Activated naive CD4-positive, alpha-beta T cell treated with anti-CD3 and anti-CD28 coated beads for 36 hours (primary cell): ENCODE data around the gene GNG2. TPM values are rescaled to one million over a fixed set of nuclear protein-coding genes. Genes with fewer than 3 reads are reported as not detected.
A peak's percentile ranks its signal among the peaks of the same experiment; 100 is the strongest.

Experiments
- CTCF ChIA-PET: fragments of 350-600 bp; sonication (Branson Sonifier 250); formaldehyde crosslinking; loops from one replicate; lab custom pipeline; 2021; ENCODE audit warnings: antibody characterized with exemption; lab: Charles Lee
- DNase-seq: peaks from one replicate; pipeline ENCODE4 v3.0.0-alpha.2; 2020
- H3K27ac Mint-ChIP-seq: one replicate; pipeline ENCODE4 v1.8.0; 2021; ENCODE audit warnings: mild to moderate bottlenecking, mixed read lengths
- H3K27me3 Mint-ChIP-seq: one replicate; pipeline ENCODE4 v1.8.0; 2021; ENCODE audit warnings: low read depth, mixed read lengths
- H3K36me3 Mint-ChIP-seq: one replicate; pipeline ENCODE4 v1.8.0; 2021; ENCODE audit warnings: low read depth, mixed read lengths
- H3K4me1 Mint-ChIP-seq: one replicate; pipeline ENCODE4 v1.8.0; 2021; ENCODE audit warnings: low read depth, mixed read lengths
- H3K4me3 Mint-ChIP-seq: one replicate; pipeline ENCODE4 v1.8.0; 2021; ENCODE audit warnings: mild to moderate bottlenecking, moderate library complexity, mixed read lengths
- H3K9me3 Mint-ChIP-seq: one replicate; pipeline ENCODE4 v1.8.0; 2021; ENCODE audit warnings: mixed read lengths
- intact Hi-C: fragments of 100-400 bp; cut with micrococcal nuclease; formaldehyde crosslinking; loops from one replicate; pipeline ENCODE4 v1.15.1; 2023
- total RNA-seq, 2 experiments: library from RNA; stranded (reverse); gene quantifications; one replicate each; pipeline ENCODE4 v1.2.3, GENCODE V29; 2021

Gene GNG2
- total RNA-seq, 2 experiments from 2014 or later, result 176 to 181 TPM

DNA sequence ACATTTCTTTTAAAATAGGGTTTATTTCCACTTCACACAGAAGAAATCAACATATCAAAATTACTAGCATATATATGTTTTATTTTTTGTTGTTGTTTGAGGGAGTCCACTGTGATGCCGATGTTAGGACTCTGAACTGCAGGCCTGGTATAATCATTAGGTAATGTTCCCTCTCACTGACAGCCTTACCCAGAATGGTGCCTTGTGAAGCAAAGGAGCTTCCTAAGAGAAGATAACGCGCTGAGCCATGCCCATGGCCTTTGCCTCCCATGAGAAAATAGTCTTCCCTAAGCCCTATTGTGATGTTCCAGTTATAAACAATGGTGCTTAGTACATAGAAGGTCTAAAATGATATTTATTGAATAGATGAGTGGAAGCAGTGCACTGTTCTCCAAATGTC is 12.0 kb downstream of the GNG2 start:
- intact Hi-C loops, result no loop called here
- Mint-ChIP-seq H3K4me1 (peaks cover 58% of the 10 kb centered on the region), H3K27me3 (no peaks in the 10 kb centered on the region), H3K4me3 (no peak overlapping the region), H3K27ac (peak overlapping the region; percentile 84), H3K36me3 (peaks cover 19% of the 10 kb centered on the region), H3K9me3 (no peaks in the 10 kb centered on the region)
- DNase-seq, result no peak
- CTCF ChIA-PET, result interaction anchor here (0.6 to 0.9 kb wide), 3 partner anchors 9 to 100 kb away, joined by 3 to 5 read pairs (median 4); no protein-coding TSS in a partner anchor

DNA sequence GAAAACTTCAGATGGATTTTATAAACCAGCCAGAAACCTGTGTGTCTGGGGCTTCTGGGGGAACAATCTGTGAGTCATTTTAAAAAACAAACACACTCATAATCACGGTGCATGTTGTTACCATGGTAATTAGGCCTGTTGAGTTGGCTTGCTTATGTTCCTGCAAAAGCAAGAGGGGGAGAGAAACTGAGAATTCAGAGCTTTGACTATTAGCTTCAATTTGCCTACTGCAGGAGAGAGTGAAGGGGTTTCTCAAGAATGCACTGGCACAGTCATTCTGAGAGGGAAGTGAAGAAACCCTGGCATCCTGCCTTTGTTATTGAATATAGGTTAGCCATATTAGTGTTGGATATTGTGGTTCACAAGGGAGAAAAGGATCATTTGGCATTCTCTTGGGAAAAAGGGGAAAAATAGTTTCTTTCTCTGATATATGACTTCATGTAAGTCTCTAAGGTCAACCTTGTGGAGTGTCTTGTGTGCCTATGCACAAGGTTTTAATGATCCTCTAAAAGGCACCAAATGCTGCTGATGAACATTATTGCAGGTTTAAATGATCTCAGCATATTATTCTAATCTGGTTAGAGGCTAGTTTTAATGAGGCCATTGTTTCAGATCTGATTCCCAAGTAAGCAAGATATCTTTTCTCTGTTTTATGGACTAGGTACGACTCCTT is 12.9 kb downstream of the GNG2 start:
- H3K4me1 Mint-ChIP-seq, result peaks cover 66% of the 10 kb centered on the region
- peak overlapping the region; percentile 84 for H3K27ac Mint-ChIP-seq
- no peaks in the 10 kb centered on the region for H3K9me3 Mint-ChIP-seq
- H3K36me3 Mint-ChIP-seq, result peaks cover 26% of the 10 kb centered on the region
- CTCF ChIA-PET, result no interaction called here
- peak overlapping the region; percentile 34 for H3K4me3 Mint-ChIP-seq
- DNase-seq, result peak; percentile 79
- intact Hi-C loops, result loop anchor here (1.0 kb wide), 4 partner anchors 13 to 58 kb away; partner anchors contain the start of gene GNG2
- no peaks in the 10 kb centered on the region for H3K27me3 Mint-ChIP-seq

DNA sequence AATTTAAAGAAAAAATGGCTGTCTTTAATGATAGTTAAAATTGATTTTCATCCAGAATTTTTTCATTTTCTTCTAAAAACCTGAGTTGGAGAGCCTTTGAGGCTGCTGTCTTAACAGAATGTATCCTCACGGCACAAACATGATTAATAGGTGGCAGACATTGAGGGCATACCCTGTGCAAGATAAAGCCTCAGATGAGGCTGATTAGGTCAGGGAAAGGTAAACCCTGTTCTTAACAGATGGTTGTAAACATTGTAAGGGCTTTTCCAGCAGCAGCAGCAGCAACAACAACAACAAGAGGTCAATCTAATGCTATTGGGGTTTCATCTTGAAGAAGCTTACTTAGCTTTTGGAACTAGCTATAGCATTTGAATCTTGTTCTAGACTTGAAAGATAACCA is 17.4 kb downstream of the GNG2 start:
- H3K4me3 Mint-ChIP-seq, result no peak overlapping the region
- no peak overlapping the region for H3K27ac Mint-ChIP-seq
- peaks cover 76% of the 10 kb centered on the region for H3K4me1 Mint-ChIP-seq
- no peak for DNase-seq
- no peaks in the 10 kb centered on the region for H3K9me3 Mint-ChIP-seq
- H3K36me3 Mint-ChIP-seq, result peaks cover 43% of the 10 kb centered on the region
- intact Hi-C loops, result no loop called here
- CTCF ChIA-PET, result no interaction called here
- H3K27me3 Mint-ChIP-seq, result no peaks in the 10 kb centered on the region

DNA sequence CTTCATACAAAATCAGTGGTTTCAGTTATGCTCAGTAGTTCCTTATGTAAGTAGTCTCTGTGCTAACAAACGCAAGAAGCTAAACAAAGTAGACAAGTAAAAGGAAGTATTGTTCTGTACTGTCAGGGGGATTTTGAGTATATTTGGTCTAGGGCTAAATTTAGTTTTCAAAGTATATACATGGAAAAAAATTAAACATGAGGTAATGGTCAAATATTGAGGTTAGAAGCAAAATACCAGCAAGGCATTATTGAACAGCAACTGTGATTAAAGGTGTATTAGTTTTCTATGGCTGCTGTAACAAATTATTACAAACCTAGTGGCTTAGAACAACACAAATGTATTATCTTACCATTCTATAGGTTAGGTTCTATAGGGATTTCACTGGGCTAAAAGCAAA is 18.8 kb downstream of the GNG2 start:
- no peaks in the 10 kb centered on the region for H3K27me3 Mint-ChIP-seq
- peaks cover 74% of the 10 kb centered on the region for H3K4me1 Mint-ChIP-seq
- H3K4me3 Mint-ChIP-seq, result no peak overlapping the region
- DNase-seq, result no peak
- intact Hi-C loops, result no loop called here
- no peaks in the 10 kb centered on the region for H3K9me3 Mint-ChIP-seq
- no peak overlapping the region for H3K27ac Mint-ChIP-seq
- H3K36me3 Mint-ChIP-seq, result peaks cover 35% of the 10 kb centered on the region
- CTCF ChIA-PET, result no interaction called here

DNA sequence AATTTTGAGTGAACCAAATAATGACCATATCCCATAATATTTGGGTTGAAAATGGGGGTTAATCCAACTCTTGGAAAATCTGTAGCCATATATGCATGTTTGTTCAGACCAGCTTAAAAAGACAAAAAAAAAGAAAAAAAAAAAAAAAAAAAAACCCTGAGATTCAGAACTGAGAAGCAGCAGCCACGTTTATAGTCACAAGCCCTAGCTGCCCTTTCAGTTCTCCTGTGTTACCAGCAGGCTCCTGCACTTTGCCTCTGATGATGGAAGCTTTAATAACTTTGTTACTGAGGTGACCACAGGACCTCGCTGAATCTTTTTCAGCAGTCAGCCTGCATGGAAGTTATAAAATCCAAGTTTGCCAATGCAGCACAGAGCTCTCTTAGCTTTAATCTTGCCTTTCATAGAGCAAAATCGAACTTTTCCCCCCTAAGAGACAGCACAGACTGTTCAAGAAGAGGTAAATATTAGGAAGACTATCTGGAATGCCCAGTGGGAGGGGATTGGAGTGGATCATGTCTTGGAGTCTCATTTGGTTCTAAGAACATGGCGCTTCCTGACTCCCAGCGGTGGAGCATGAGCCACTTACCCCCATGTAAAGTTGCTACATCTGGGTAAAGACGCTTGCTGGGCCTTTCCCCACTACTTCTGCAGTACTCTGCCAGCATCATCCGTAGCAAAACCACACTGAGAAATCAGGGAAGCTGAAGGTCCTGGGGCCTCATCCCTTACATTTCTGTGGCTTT is 20.6 kb downstream of the GNG2 start:
- no peak overlapping the region for H3K4me3 Mint-ChIP-seq
- no peaks in the 10 kb centered on the region for H3K27me3 Mint-ChIP-seq
- intact Hi-C loops, result loop anchor here (1.0 kb wide), 1 partner anchor 32 kb away; no protein-coding TSS in a partner anchor
- H3K9me3 Mint-ChIP-seq, result no peaks in the 10 kb centered on the region
- no peak for DNase-seq
- no peak overlapping the region for H3K27ac Mint-ChIP-seq
- CTCF ChIA-PET, result interaction anchor here (0.6 to 1.2 kb wide), 4 partner anchors 9 to 652 kb away, joined by 3 to 4 read pairs (median 4); no protein-coding TSS in a partner anchor
- peaks cover 34% of the 10 kb centered on the region for H3K36me3 Mint-ChIP-seq
- peaks cover 76% of the 10 kb centered on the region for H3K4me1 Mint-ChIP-seq

DNA sequence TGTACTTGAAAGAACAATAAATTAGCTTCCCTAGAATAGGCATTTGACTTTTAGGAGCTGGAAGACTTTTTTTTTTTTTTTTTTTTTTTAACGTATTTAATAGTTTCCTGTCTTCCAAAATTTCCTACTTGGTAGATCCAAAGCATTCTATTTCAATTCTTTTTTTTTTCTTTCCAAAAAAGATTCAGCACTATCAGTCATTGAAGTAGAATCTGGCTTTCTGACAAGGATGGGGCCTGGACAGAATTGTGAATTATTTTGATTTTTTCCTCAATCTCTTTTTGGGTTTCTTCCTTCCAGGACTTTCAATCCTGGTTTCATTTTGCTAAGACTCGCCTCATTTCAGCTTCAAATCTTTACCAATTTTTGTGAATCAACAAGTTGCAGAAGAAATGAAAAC is 21.2 kb downstream of the GNG2 start:
- peaks cover 33% of the 10 kb centered on the region for H3K36me3 Mint-ChIP-seq
- no peaks in the 10 kb centered on the region for H3K9me3 Mint-ChIP-seq
- no peak overlapping the region for H3K4me3 Mint-ChIP-seq
- no peak for DNase-seq
- H3K27ac Mint-ChIP-seq, result no peak overlapping the region
- H3K27me3 Mint-ChIP-seq, result no peaks in the 10 kb centered on the region
- H3K4me1 Mint-ChIP-seq, result peaks cover 75% of the 10 kb centered on the region
- intact Hi-C loops, result loop anchor here (1.0 kb wide), 1 partner anchor 32 kb away; no protein-coding TSS in a partner anchor
- CTCF ChIA-PET, result interaction anchor here (1.2 kb wide), 2 partner anchors 10 to 97 kb away, joined by 3 to 4 read pairs; no protein-coding TSS in a partner anchor

GRCh38 chr14:51883232-51883631 is 22.8 kb downstream of the GNG2 start:
- peaks cover 64% of the 10 kb centered on the region for H3K4me1 Mint-ChIP-seq
- intact Hi-C loops, result loop anchor here (1.0 kb wide), 1 partner anchor 20 kb away; no protein-coding TSS in a partner anchor
- no peak for DNase-seq
- CTCF ChIA-PET, result interaction anchor here (1.2 to 1.4 kb wide), 2 partner anchors 13 to 22 kb away, joined by 3 to 5 read pairs; partner anchors contain the start of gene GNG2
- H3K36me3 Mint-ChIP-seq, result peaks cover 35% of the 10 kb centered on the region
- H3K27ac Mint-ChIP-seq, result peak overlapping the region; percentile 56
- H3K9me3 Mint-ChIP-seq, result peaks cover 2% of the 10 kb centered on the region
- H3K27me3 Mint-ChIP-seq, result no peaks in the 10 kb centered on the region
- H3K4me3 Mint-ChIP-seq, result peak overlapping the region; percentile 39

GRCh38 chr14:51884086-51884927 is 23.9 kb downstream of the GNG2 start:
- intact Hi-C loops, result no loop called here
- Mint-ChIP-seq H3K27me3 (no peaks in the 10 kb centered on the region), H3K4me3 (peak overlapping the region; percentile 36), H3K36me3 (peaks cover 35% of the 10 kb centered on the region), H3K27ac (peak overlapping the region; percentile 28), H3K4me1 (peaks cover 65% of the 10 kb centered on the region), H3K9me3 (peaks cover 2% of the 10 kb centered on the region)
- CTCF ChIA-PET, result interaction anchor here (0.6 to 1.7 kb wide), 4 partner anchors 14 to 141 kb away, joined by 3 to 6 read pairs (median 5); partner anchors contain the start of gene GNG2
- DNase-seq, result no peak

GRCh38 chr14:51889851-51890250 is 29.4 kb downstream of the GNG2 start:
- Mint-ChIP-seq H3K27me3 (no peaks in the 10 kb centered on the region), H3K27ac (peak overlapping the region; percentile 41), H3K36me3 (peaks cover 35% of the 10 kb centered on the region), H3K4me3 (no peak overlapping the region), H3K4me1 (peaks cover 58% of the 10 kb centered on the region), H3K9me3 (peaks cover 2% of the 10 kb centered on the region)
- no peak for DNase-seq
- intact Hi-C loops, result no loop called here
- CTCF ChIA-PET, result interaction anchor here (0.6 kb wide), 1 partner anchor 65 kb away, joined by 3 read pairs; no protein-coding TSS in a partner anchor

DNA sequence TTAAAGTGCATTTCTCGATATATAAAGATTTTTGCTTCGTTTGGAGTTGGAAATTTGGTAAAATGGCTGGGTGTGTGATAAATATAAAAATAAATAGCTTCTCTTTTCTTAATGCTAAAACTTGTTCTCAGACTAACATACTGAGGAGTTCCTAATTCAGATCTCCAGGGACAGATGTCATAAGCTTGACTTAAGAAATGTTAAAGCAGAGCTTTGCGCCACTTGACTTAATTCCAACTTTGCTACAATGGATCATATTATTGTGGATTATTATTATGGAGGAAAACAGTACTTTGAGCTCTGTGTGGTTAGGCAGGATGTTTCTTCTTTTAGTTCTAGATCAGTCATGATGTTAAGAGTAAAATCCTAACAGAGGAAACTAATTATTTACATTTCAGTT is 33.8 kb downstream of the GNG2 start:
- Mint-ChIP-seq H3K4me3 (no peak overlapping the region), H3K27me3 (no peaks in the 10 kb centered on the region), H3K4me1 (peaks cover 66% of the 10 kb centered on the region), H3K36me3 (peaks cover 41% of the 10 kb centered on the region), H3K9me3 (no peaks in the 10 kb centered on the region), H3K27ac (no peak overlapping the region)
- intact Hi-C loops, result no loop called here
- CTCF ChIA-PET, result interaction anchor here (0.8 to 2.2 kb wide), 4 partner anchors 9 to 85 kb away, joined by 3 to 5 read pairs (median 4); no protein-coding TSS in a partner anchor
- DNase-seq, result no peak

- peaks cover 43% of the 10 kb centered on the region for H3K36me3 Mint-ChIP-seq
- no peaks in the 10 kb centered on the region for H3K27me3 Mint-ChIP-seq
- H3K4me3 Mint-ChIP-seq, result no peak overlapping the region
- DNase-seq, result no peak
- CTCF ChIA-PET, result interaction anchor here (1.3 to 2.2 kb wide), 2 partner anchors 10 to 48 kb away, joined by 4 to 5 read pairs; no protein-coding TSS in a partner anchor
- H3K4me1 Mint-ChIP-seq, result peaks cover 67% of the 10 kb centered on the region
- H3K27ac Mint-ChIP-seq, result no peak overlapping the region
- intact Hi-C loops, result loop anchor here (1.0 kb wide), 1 partner anchor 10 kb away; no protein-coding TSS in a partner anchor
- no peaks in the 10 kb centered on the region for H3K9me3 Mint-ChIP-seq
These were observed 35.0 kb downstream of the GNG2 start for GRCh38 chr14:51895375-51895774.
